ENCODE results near the gene ALAS1.

ALAS1 gene

GRCh38 chr3:52181543-52181942 lies 16.4 kb upstream of the ALAS1 start:
- H3K27ac ChIP-seq: peak overlapping the region; percentile 5
- H3K36me3 ChIP-seq: no peaks in the 10 kb centered on the region
- H3K27me3 ChIP-seq: no peaks in the 10 kb centered on the region
- H3K9me3 ChIP-seq: no peaks in the 10 kb centered on the region
- no peak for TF ChIP-seq CTCF (IDR thresholded peaks at IDR 0.05)
- peaks cover 21 to 32% of the 10 kb centered on the region in 2 experiments for H3K4me1 ChIP-seq (ENCODE audit: control insufficient read depth in 1 of 2, insufficient read depth in 1 of 2, low read depth in 1 of 2, low read length in 1 of 2)
- H3K4me3 ChIP-seq (ENCODE audit: low read depth in 1 of 2, low read length in 1 of 2): no peak overlapping the region

- Histone ChIP-seq H3K27me3 (no peaks in the 10 kb centered on the region), H3K4me3 (ENCODE audit: low read depth in 1 of 2, low read length in 1 of 2) (no peak overlapping the region), H3K36me3 (no peaks in the 10 kb centered on the region), H3K27ac (peak overlapping the region; percentile 5), H3K9me3 (no peaks in the 10 kb centered on the region), H3K4me1 (ENCODE audit: control insufficient read depth in 1 of 2, insufficient read depth in 1 of 2, low read depth in 1 of 2, low read length in 1 of 2) (peaks cover 27 to 34% of the 10 kb centered on the region in 2 experiments)
- no peak for TF ChIP-seq CTCF (IDR thresholded peaks at IDR 0.05)
Observed at GRCh38 chr3:52182196-52182595, 15.8 kb upstream of the ALAS1 start.

- Histone ChIP-seq H3K4me3 (ENCODE audit: low read depth in 1 of 2, low read length in 1 of 2) (no peak overlapping the region), H3K27me3 (no peaks in the 10 kb centered on the region), H3K27ac (no peak overlapping the region), H3K9me3 (no peaks in the 10 kb centered on the region), H3K4me1 (ENCODE audit: control insufficient read depth in 1 of 2, insufficient read depth in 1 of 2, low read depth in 1 of 2, low read length in 1 of 2) (peaks cover 27 to 34% of the 10 kb centered on the region in 2 experiments), H3K36me3 (no peaks in the 10 kb centered on the region)
- no peak for TF ChIP-seq CTCF (IDR thresholded peaks at IDR 0.05)
Observed at GRCh38 chr3:52182691-52183090, 15.3 kb upstream of the ALAS1 start.

GRCh38 chr3:52183786-52184445 lies 14.0 kb upstream of the ALAS1 start:
- peaks cover 36 to 43% of the 10 kb centered on the region in 2 experiments for H3K4me1 ChIP-seq (ENCODE audit: control insufficient read depth in 1 of 2, insufficient read depth in 1 of 2, low read depth in 1 of 2, low read length in 1 of 2)
- no peak for TF ChIP-seq CTCF (IDR thresholded peaks at IDR 0.05)
- no peak overlapping the region for H3K27ac ChIP-seq
- H3K36me3 ChIP-seq: no peaks in the 10 kb centered on the region
- no peaks in the 10 kb centered on the region for H3K27me3 ChIP-seq
- H3K4me3 ChIP-seq (ENCODE audit: low read depth in 1 of 2, low read length in 1 of 2): no peak overlapping the region
- H3K9me3 ChIP-seq: no peaks in the 10 kb centered on the region

GRCh38 chr3:52184690-52185089 lies 13.3 kb upstream of the ALAS1 start:
- Histone ChIP-seq H3K27ac (peak overlapping the region; percentile 66), H3K4me1 (ENCODE audit: control insufficient read depth in 1 of 2, insufficient read depth in 1 of 2, low read depth in 1 of 2, low read length in 1 of 2) (peaks cover 44 to 50% of the 10 kb centered on the region in 2 experiments)
- no peak for TF ChIP-seq CTCF (IDR thresholded peaks at IDR 0.05)

More at GRCh38 chr3:52184690-52185089, 13.3 kb upstream of the ALAS1 start:
- no peak overlapping the region for H3K4me3 ChIP-seq (ENCODE audit: low read depth in 1 of 2, low read length in 1 of 2)
- H3K27me3 ChIP-seq: no peaks in the 10 kb centered on the region
- no peaks in the 10 kb centered on the region for H3K36me3 ChIP-seq
- no peaks in the 10 kb centered on the region for H3K9me3 ChIP-seq
